Panc1 (cell line): ENCODE results near the gene CEL. TPM values are rescaled to one million over a fixed set of nuclear protein-coding genes. Genes with fewer than 3 reads are reported as not detected.

Experiments
- ATAC-seq: fragments of 200-7000 bp; cut with Tn5 transposase; 2 replicates; pipeline ENCODE4 v1.9.1; 2020; ENCODE audit warnings: mild to moderate bottlenecking, moderate library complexity
- BruUV-seq: library from RNA; stranded (reverse); fragments of 400-500 nt; replicated peaks from 2 replicates; lab custom pipeline; 2021; lab: Mats Ljungman, UMichigan
- CTCF ChIA-PET: fragments of 300-600 bp; sonication (Branson Sonifier 250); formaldehyde crosslinking; loops from one replicate; lab custom pipeline; 2022; ENCODE audit warnings: antibody characterized with exemption; lab: Charles Lee
- POLR2A ChIA-PET: fragments of 300-600 bp; sonication (Branson Sonifier 250); formaldehyde crosslinking; loops from one replicate; lab custom pipeline; 2022; ENCODE audit warnings: antibody characterized with exemption; lab: Charles Lee
- DNase-seq: peaks from one replicate; pipeline ENCODE4 v3.0.0-alpha.2; 2010; ENCODE audit warnings: low read depth, low spot score
- H3K27ac ChIP-seq: 2 replicates; pipeline ENCODE4 v1.5.1; 2011; ENCODE audit warnings: mild to moderate bottlenecking, low read length, inconsistent platforms
- H3K27me3 ChIP-seq: fragments of 200-500 bp; sonication (Bioruptor generic); 2 replicates; pipeline ENCODE4 v1.6.0; 2014; ENCODE audit warnings: low read length, inconsistent platforms; ENCODE audit not compliant: control insufficient read depth, insufficient read depth
- H3K36me3 ChIP-seq: fragments of 200-500 bp; sonication (Bioruptor generic); 2 replicates; pipeline ENCODE4 v1.5.1; 2014; ENCODE audit warnings: inconsistent platforms, mild to moderate bottlenecking, low read length, moderate library complexity; ENCODE audit not compliant: control insufficient read depth, insufficient read depth
- H3K4me1 ChIP-seq: 2 replicates; pipeline ENCODE4 v1.5.1; 2011; ENCODE audit warnings: inconsistent platforms, mild to moderate bottlenecking, low read length, moderate library complexity; ENCODE audit not compliant: control insufficient read depth, insufficient read depth
- H3K4me3 ChIP-seq, 2 experiments: 2 replicates each; pipeline ENCODE4 v1.5.1; 2011 to 2012; ENCODE audit warnings: low read depth in 2 of 2, low read length in 2 of 2, mild to moderate bottlenecking in 2 of 2, inconsistent platforms in 1 of 2, moderate library complexity in 1 of 2
- H3K9me3 ChIP-seq: fragments of 200-500 bp; sonication (Bioruptor generic); 2 replicates; pipeline ENCODE4 v1.5.1; 2014; ENCODE audit warnings: low read depth, mild to moderate bottlenecking, inconsistent platforms, low read length, moderate library complexity; ENCODE audit not compliant: control insufficient read depth, insufficient read depth
- POLR2AphosphoS5 ChIP-seq: IDR thresholded peaks from 2 replicates; pipeline ENCODE4 v1.6.1; 2012; ENCODE audit warnings: mild to moderate bottlenecking, low read depth, low read length, moderate library complexity
- REST ChIP-seq, 2 experiments: IDR thresholded peaks; 2 replicates each; pipeline ENCODE4 v1.6.1; 2011 to 2012; ENCODE audit warnings: low read depth in 2 of 2, control low read depth in 1 of 2, low read length in 1 of 2, mild to moderate bottlenecking in 1 of 2, moderate library complexity in 1 of 2; ENCODE audit not compliant: insufficient read depth in 1 of 2
- SIN3A ChIP-seq: IDR thresholded peaks from 2 replicates; pipeline ENCODE4 v1.6.1; 2012; ENCODE audit warnings: low read depth, mild to moderate bottlenecking, low read length, moderate library complexity, borderline replicate concordance; ENCODE audit not compliant: insufficient read depth
- TCF7L2 ChIP-seq: IDR thresholded peaks from 2 replicates; pipeline ENCODE4 v1.6.1; 2011; ENCODE audit warnings: mild to moderate bottlenecking, low read depth, low read length, inconsistent platforms
- in situ Hi-C: cut with HindIII; loops from 2 replicates; pipeline ENCODE4 v1.10.0; 2016; ENCODE audit warnings: low sequenced_read_pairs, low pct_unique_long_range_greater_than_20kb
- intact Hi-C: fragments of 100-400 bp; cut with micrococcal nuclease; formaldehyde crosslinking; loops from one replicate; pipeline ENCODE4 v1.10.0; 2022; ENCODE audit not compliant: unreplicated experiment
- total RNA-seq: library from RNA; stranded (reverse); gene quantifications from one replicate; pipeline ENCODE4 v1.2.1, GENCODE V29; 2021; ENCODE audit not compliant: unreplicated experiment
- TF ChIP-seq, protein P1 (sequence below): fragments of 450-650 bp; IDR thresholded peaks from 2 replicates; pipeline ENCODE4 v1.5.1; 2017; ENCODE audit warnings: mild to moderate bottlenecking

The CEL gene
- total RNA-seq, 1 experiment from 2014 or later: 4.3 TPM

DNA sequence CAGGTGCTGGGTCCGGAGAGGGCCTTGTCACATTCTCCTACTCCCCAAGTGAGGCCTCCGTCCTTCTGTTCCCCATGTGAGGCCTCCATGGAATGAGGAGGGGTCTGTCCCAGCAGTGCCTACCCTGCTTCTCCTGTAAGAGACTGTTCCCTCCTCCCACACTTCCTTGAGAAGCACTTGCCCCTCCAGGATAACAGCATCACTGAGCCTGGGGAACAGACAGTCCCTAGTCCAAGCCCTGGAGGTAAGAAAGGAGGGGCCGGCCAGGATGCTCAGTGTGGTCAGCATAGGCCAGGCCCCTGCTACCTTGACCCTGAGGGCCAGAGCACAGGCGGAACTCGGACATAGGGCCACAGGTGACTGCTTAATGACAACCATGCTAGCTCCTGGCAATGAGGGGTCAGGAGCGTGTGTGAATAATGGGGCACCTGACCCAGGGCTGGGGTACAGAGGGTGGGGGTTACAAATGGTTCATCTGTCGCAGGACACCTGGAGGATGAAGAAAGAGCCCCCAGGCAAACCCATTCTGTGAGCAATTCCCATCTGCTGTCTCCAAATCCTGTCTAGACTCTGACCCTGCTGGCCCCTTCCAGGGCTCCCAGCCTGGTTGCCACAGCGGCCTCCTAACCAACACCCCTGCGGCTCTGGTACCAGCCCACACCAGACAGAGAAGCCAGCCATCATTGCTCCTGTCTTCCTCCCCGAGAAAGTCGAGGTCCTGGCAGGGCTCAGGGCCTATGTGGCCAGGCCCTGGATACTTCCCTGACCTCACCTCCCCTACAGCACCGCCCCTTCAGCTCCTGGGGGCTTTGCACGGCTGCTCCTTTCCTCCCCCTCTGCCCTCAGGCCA lies 39.0 kb downstream of the CEL start:
- no peak overlapping the region for H3K4me3 ChIP-seq
- no peak overlapping the region for H3K27ac ChIP-seq
- ATAC-seq (no peak), DNase-seq (no peak)
- no peaks in the 10 kb centered on the region; the same call in 1 of the 2 replicates for H3K9me3 ChIP-seq
- ChIA-PET CTCF (no interaction called here), POLR2A (no interaction called here)
- no peaks in the 10 kb centered on the region for H3K36me3 ChIP-seq
- no peaks in the 10 kb centered on the region for H3K4me1 ChIP-seq
- in situ Hi-C loops: no loop called here
- TF ChIP-seq REST (IDR thresholded peaks at IDR 0.05; ENCODE audit: insufficient read depth in 1 of 2, low read depth in 2 of 2, low read length in 1 of 2) (no peak), TCF7L2 (no peak), SIN3A (no peak), POLR2AphosphoS5 (no peak)
- TF ChIP-seq, protein P1, sequence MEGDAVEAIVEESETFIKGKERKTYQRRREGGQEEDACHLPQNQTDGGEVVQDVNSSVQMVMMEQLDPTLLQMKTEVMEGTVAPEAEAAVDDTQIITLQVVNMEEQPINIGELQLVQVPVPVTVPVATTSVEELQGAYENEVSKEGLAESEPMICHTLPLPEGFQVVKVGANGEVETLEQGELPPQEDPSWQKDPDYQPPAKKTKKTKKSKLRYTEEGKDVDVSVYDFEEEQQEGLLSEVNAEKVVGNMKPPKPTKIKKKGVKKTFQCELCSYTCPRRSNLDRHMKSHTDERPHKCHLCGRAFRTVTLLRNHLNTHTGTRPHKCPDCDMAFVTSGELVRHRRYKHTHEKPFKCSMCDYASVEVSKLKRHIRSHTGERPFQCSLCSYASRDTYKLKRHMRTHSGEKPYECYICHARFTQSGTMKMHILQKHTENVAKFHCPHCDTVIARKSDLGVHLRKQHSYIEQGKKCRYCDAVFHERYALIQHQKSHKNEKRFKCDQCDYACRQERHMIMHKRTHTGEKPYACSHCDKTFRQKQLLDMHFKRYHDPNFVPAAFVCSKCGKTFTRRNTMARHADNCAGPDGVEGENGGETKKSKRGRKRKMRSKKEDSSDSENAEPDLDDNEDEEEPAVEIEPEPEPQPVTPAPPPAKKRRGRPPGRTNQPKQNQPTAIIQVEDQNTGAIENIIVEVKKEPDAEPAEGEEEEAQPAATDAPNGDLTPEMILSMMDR: no peak
- intact Hi-C loops: no loop called here
- no TSS peak for BruUV-seq
- no peaks in the 10 kb centered on the region for H3K27me3 ChIP-seq

GRCh38 chr9:133101356-133102189 lies 39.8 kb downstream of the CEL start:
- Histone ChIP-seq H3K36me3 (no peaks in the 10 kb centered on the region), H3K9me3 (no peaks in the 10 kb centered on the region; the same call in 1 of the 2 replicates), H3K27ac (no peak overlapping the region), H3K27me3 (no peaks in the 10 kb centered on the region), H3K4me3 (no peak overlapping the region), H3K4me1 (no peaks in the 10 kb centered on the region)
- TF ChIP-seq, protein P1: no peak
- no peak for TF ChIP-seq SIN3A
- no peak for TF ChIP-seq POLR2AphosphoS5
- no peak for TF ChIP-seq TCF7L2
- TF ChIP-seq REST (IDR thresholded peaks at IDR 0.05; ENCODE audit: insufficient read depth in 1 of 2, low read depth in 2 of 2, low read length in 1 of 2): no peak
- ChIA-PET CTCF (interaction anchor here (1.5 kb wide), 1 partner anchor 77 kb away, joined by 3 read pairs; no protein-coding TSS in a partner anchor), POLR2A (no interaction called here)
- intact Hi-C loops (loop anchor here (2.0 kb wide), 1 partner anchor 45 kb away; no protein-coding TSS in a partner anchor), in situ Hi-C loops (no loop called here)
- no peak for ATAC-seq
- no peak for DNase-seq
- BruUV-seq: no TSS peak
